Activated naive CD4-positive, alpha-beta T cell treated with anti-CD3 and anti-CD28 coated beads, Interleukin-2, amount 10 ng/mL, durations not matched to agents 7 days and 5 days (primary cell): ENCODE measurements around the gene CEMIP2.
A peak's percentile ranks its signal among the peaks of the same experiment; 100 is the strongest.
"Not testable (repeated sequence)": the region's sequence is repeated elsewhere in the genome, so short reads cannot be mapped to it uniquely, and the experiment has no call there.

Source experiments
- CTCF ChIA-PET: fragments of 350-600 bp; sonication (Branson Sonifier 250); formaldehyde crosslinking; loops from one replicate; lab custom pipeline; 2021; ENCODE audit warnings: antibody characterized with exemption; lab: Charles Lee
- DNase-seq: peaks from one replicate; pipeline ENCODE4 v3.0.0-alpha.2; 2020
- H3K27ac Mint-ChIP-seq: one replicate; pipeline ENCODE4 v1.8.0; 2021; ENCODE audit warnings: mild to moderate bottlenecking, moderate library complexity, mixed read lengths
- H3K27me3 Mint-ChIP-seq: one replicate; pipeline ENCODE4 v1.8.0; 2021; ENCODE audit warnings: mild to moderate bottlenecking, mixed read lengths
- H3K36me3 Mint-ChIP-seq: one replicate; pipeline ENCODE4 v1.8.0; 2021; ENCODE audit warnings: mixed read lengths
- H3K4me1 Mint-ChIP-seq: one replicate; pipeline ENCODE4 v1.8.0; 2021; ENCODE audit warnings: mixed read lengths
- H3K4me3 Mint-ChIP-seq: one replicate; pipeline ENCODE4 v1.8.0; 2021; ENCODE audit warnings: mild to moderate bottlenecking, moderate library complexity, mixed read lengths
- H3K9me3 Mint-ChIP-seq: one replicate; pipeline ENCODE4 v1.8.0; 2021; ENCODE audit warnings: mixed read lengths

Gene CEMIP2

GRCh38 chr9:71665247-71665646 lies 103.1 kb downstream of the CEMIP2 start:
- DNase-seq = no peak
- CTCF ChIA-PET = no interaction called here
- H3K4me1 Mint-ChIP-seq = peaks cover 8% of the 10 kb centered on the region
- H3K27ac Mint-ChIP-seq = no peak overlapping the region
- H3K36me3 Mint-ChIP-seq = no peaks in the 10 kb centered on the region
- H3K27me3 Mint-ChIP-seq = peaks cover 26% of the 10 kb centered on the region
- no peak overlapping the region for H3K4me3 Mint-ChIP-seq
- H3K9me3 Mint-ChIP-seq = no peaks in the 10 kb centered on the region

GRCh38 chr9:71664566-71664965 lies 103.7 kb downstream of the CEMIP2 start:
- Mint-ChIP-seq H3K4me1 (peaks cover 8% of the 10 kb centered on the region), H3K4me3 (no peak overlapping the region), H3K27me3 (peaks cover 23% of the 10 kb centered on the region), H3K9me3 (no peaks in the 10 kb centered on the region), H3K36me3 (no peaks in the 10 kb centered on the region), H3K27ac (no peak overlapping the region)
- DNase-seq = no peak
- CTCF ChIA-PET = no interaction called here

- no peak overlapping the region for H3K27ac Mint-ChIP-seq
- DNase-seq = no peak
- H3K4me1 Mint-ChIP-seq = peaks cover 8% of the 10 kb centered on the region
- peaks cover 19% of the 10 kb centered on the region for H3K27me3 Mint-ChIP-seq
- no peaks in the 10 kb centered on the region for H3K36me3 Mint-ChIP-seq
- CTCF ChIA-PET = no interaction called here
- H3K4me3 Mint-ChIP-seq = no peak overlapping the region
- no peaks in the 10 kb centered on the region for H3K9me3 Mint-ChIP-seq
These were observed 104.3 kb downstream of the CEMIP2 start for GRCh38 chr9:71663931-71664459.

- Mint-ChIP-seq H3K27ac (no peak overlapping the region), H3K4me1 (peaks cover 8% of the 10 kb centered on the region), H3K27me3 (peaks cover 19% of the 10 kb centered on the region), H3K9me3 (no peaks in the 10 kb centered on the region), H3K36me3 (no peaks in the 10 kb centered on the region), H3K4me3 (no peak overlapping the region)
- no peak for DNase-seq
- CTCF ChIA-PET = no interaction called here
These were observed 105.1 kb downstream of the CEMIP2 start for GRCh38 chr9:71663216-71663615.

- no peak overlapping the region for H3K4me3 Mint-ChIP-seq
- peaks cover 8% of the 10 kb centered on the region for H3K4me1 Mint-ChIP-seq
- peaks cover 19% of the 10 kb centered on the region for H3K27me3 Mint-ChIP-seq
- no peak overlapping the region for H3K27ac Mint-ChIP-seq
- peaks cover 1% of the 10 kb centered on the region for H3K9me3 Mint-ChIP-seq
- H3K36me3 Mint-ChIP-seq = no peaks in the 10 kb centered on the region
- CTCF ChIA-PET = no interaction called here
- no peak for DNase-seq
These were observed 106.2 kb downstream of the CEMIP2 start for GRCh38 chr9:71662082-71662481.

DNA sequence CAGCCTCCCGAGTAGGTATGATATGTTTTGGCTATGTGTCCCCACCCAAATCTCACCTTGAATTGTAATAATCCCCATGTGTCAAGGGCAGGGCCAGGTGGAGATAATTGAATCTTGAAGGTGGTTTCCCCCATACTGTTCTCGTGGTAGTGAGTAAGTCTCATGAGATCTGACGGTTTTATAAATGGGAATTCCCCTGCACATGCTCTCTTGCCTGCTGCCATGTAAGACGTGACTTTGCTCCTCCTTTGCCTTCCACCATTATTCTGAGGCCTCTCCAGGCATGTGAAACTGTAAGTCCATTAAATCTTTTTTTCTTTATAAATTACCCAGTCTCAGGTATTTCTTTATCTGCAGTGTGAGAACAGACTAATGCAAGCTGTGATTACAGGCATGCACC lies 111.0 kb downstream of the CEMIP2 start:
- DNase-seq, H3K9me3 Mint-ChIP-seq, H3K4me1 Mint-ChIP-seq, H3K36me3 Mint-ChIP-seq, H3K27ac Mint-ChIP-seq, H3K4me3 Mint-ChIP-seq, CTCF ChIA-PET: not testable (repeated sequence)
- peaks cover 40% of the 10 kb centered on the region for H3K27me3 Mint-ChIP-seq

DNA sequence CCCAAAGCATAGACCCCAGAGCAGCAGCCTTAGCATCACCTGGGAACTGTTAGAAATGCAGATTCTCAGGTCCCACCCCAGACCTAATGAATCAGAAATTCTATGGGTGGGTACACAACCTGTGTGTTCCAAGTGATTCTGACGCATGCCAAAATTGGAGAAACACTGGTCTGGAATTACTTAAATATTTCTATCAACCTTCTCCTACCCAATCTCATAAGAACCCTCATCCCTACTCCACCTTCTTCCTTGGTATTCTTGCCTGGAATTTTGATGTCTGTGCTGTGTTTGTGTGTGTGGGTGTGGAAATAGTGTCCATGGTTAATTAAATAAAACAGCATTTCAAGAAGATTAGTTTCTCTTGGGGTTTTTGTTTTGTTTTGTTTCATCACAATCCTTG lies 111.8 kb downstream of the CEMIP2 start:
- H3K27me3 Mint-ChIP-seq = peaks cover 40% of the 10 kb centered on the region
- CTCF ChIA-PET = no interaction called here
- H3K4me1 Mint-ChIP-seq = peaks cover 4% of the 10 kb centered on the region
- no peaks in the 10 kb centered on the region for H3K36me3 Mint-ChIP-seq
- no peak for DNase-seq
- peaks cover 1% of the 10 kb centered on the region for H3K9me3 Mint-ChIP-seq
- no peak overlapping the region for H3K27ac Mint-ChIP-seq
- no peak overlapping the region for H3K4me3 Mint-ChIP-seq

DNA sequence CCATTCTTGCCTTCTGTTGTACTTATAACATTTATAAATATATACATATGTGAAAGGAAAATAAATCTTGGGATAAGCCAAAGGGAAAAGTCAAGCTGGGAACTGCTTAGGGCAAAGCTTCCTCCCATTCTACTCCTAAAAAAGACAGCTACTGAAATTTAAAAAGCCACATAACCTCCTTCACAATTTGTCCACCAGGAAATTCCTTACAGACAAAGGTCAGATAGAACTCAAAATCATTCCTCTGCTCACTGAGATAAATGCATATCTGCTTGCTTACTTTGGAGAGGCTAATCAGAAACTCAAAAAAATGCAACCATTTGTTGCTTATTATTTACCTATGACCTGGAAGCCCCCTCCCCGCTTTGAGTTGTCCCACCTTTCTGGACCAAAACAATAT lies 112.5 kb downstream of the CEMIP2 start:
- peaks cover 33% of the 10 kb centered on the region for H3K27me3 Mint-ChIP-seq
- peaks cover 1% of the 10 kb centered on the region for H3K9me3 Mint-ChIP-seq

GRCh38 chr9:71655141-71655540 lies 113.2 kb downstream of the CEMIP2 start:
- Mint-ChIP-seq H3K27ac (no peak overlapping the region), H3K36me3 (no peaks in the 10 kb centered on the region)

More for the DNA sequence above, 112.5 kb downstream of the CEMIP2 start:
- Mint-ChIP-seq H3K4me3 (no peak overlapping the region), H3K27ac (no peak overlapping the region), H3K36me3 (no peaks in the 10 kb centered on the region), H3K4me1 (peaks cover 9% of the 10 kb centered on the region)
- no peak for DNase-seq
- CTCF ChIA-PET = no interaction called here

GRCh38 chr9:71652480-71652879 lies 115.8 kb downstream of the CEMIP2 start:
- CTCF ChIA-PET = no interaction called here
- Mint-ChIP-seq H3K27ac (no peak overlapping the region), H3K36me3 (no peaks in the 10 kb centered on the region), H3K9me3 (peaks cover 1% of the 10 kb centered on the region), H3K27me3 (peaks cover 27% of the 10 kb centered on the region), H3K4me3 (no peak overlapping the region), H3K4me1 (peaks cover 20% of the 10 kb centered on the region)
- DNase-seq = no peak

More at GRCh38 chr9:71655141-71655540, 113.2 kb downstream of the CEMIP2 start:
- Mint-ChIP-seq H3K27me3 (peaks cover 30% of the 10 kb centered on the region), H3K9me3 (peaks cover 1% of the 10 kb centered on the region), H3K4me3 (no peak overlapping the region), H3K4me1 (peaks cover 9% of the 10 kb centered on the region)
- no peak for DNase-seq
- CTCF ChIA-PET = no interaction called here

GRCh38 chr9:71648453-71648852 lies 119.9 kb downstream of the CEMIP2 start:
- H3K4me3 Mint-ChIP-seq = no peak overlapping the region
- peaks cover 1% of the 10 kb centered on the region for H3K9me3 Mint-ChIP-seq
- no peak overlapping the region for H3K27ac Mint-ChIP-seq
- H3K4me1 Mint-ChIP-seq = peaks cover 38% of the 10 kb centered on the region
- CTCF ChIA-PET = no interaction called here
- no peak for DNase-seq
- H3K36me3 Mint-ChIP-seq = peaks cover 2% of the 10 kb centered on the region
- H3K27me3 Mint-ChIP-seq = peaks cover 37% of the 10 kb centered on the region

GRCh38 chr9:71647094-71647591 lies 121.2 kb downstream of the CEMIP2 start:
- peaks cover 1% of the 10 kb centered on the region for H3K9me3 Mint-ChIP-seq
- peak overlapping the region; percentile 31 for H3K4me3 Mint-ChIP-seq
- H3K27ac Mint-ChIP-seq = no peak overlapping the region
- H3K4me1 Mint-ChIP-seq = peaks cover 35% of the 10 kb centered on the region
- CTCF ChIA-PET = interaction anchor here (0.5 to 2.0 kb wide), 8 partner anchors 10 to 392 kb away, joined by 3 to 8 read pairs (median 3); no protein-coding TSS in a partner anchor
- DNase-seq = peak; percentile 24
- peaks cover 2% of the 10 kb centered on the region for H3K36me3 Mint-ChIP-seq
- peaks cover 30% of the 10 kb centered on the region for H3K27me3 Mint-ChIP-seq

- H3K27me3 Mint-ChIP-seq = peaks cover 30% of the 10 kb centered on the region
- CTCF ChIA-PET = interaction anchor here (0.7 to 2.0 kb wide), 3 partner anchors 28 to 393 kb away, joined by 3 to 8 read pairs (median 6); no protein-coding TSS in a partner anchor
These were observed 122.2 kb downstream of the CEMIP2 start for GRCh38 chr9:71646131-71646530.

DNA sequence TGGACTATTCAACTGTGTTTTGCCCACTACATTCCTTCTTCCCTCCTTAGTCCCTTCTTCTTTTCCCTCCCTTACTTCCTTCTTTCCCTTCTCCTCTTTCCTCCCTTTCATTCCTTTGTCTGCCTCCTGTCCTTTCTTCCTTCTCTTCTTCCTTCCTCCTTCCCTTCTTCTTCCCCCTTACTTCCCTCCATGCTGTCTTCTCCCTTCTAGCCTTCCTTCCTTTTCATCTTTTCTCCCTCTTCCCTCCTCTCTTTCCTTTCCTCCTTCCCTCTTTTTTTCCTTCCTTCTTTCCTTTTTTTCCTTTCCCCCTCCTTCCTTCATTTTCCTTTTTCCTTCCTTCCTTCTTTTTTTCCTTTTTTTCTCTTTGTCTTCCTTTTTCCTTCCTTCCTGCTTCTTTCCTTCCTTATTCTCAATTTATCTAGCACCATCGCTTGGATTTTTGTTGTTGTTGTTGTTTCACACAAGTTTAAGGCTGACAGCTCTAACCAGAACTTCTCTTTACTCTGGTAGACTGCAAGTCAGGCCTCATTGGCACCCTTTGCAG lies 123.4 kb downstream of the CEMIP2 start:
- Mint-ChIP-seq H3K4me3 (no peak overlapping the region), H3K27ac (no peak overlapping the region), H3K4me1 (peaks cover 34% of the 10 kb centered on the region), H3K9me3 (peaks cover 1% of the 10 kb centered on the region), H3K36me3 (peaks cover 3% of the 10 kb centered on the region), H3K27me3 (peaks cover 30% of the 10 kb centered on the region)
- no peak for DNase-seq
- CTCF ChIA-PET = no interaction called here

More at GRCh38 chr9:71646131-71646530, 122.2 kb downstream of the CEMIP2 start:
- H3K4me1 Mint-ChIP-seq = peaks cover 31% of the 10 kb centered on the region
- no peak for DNase-seq
- H3K4me3 Mint-ChIP-seq = no peak overlapping the region
- peaks cover 2% of the 10 kb centered on the region for H3K36me3 Mint-ChIP-seq
- H3K27ac Mint-ChIP-seq = no peak overlapping the region
- peaks cover 1% of the 10 kb centered on the region for H3K9me3 Mint-ChIP-seq

DNA sequence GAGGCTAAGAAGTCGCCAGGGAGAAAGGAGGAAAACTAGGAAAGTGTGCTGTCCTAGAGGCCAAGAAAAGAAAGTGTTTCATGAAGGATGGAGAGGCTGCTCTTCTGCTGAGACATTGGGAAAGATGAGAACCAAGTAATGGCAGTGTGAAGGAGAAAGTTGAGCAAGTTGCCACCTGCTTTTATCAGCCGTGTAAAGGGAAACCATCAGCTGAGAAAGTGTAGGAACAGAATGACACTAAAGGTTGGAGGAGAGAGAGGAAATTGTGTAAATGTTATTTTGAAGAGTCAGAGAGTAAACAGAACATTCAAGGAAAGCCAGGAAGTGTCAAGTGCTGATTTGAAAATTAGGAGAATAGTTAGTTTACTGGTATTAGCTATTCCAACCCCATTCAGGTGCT lies 125.0 kb downstream of the CEMIP2 start:
- no peak overlapping the region for H3K4me3 Mint-ChIP-seq
- peaks cover 1% of the 10 kb centered on the region for H3K9me3 Mint-ChIP-seq
- CTCF ChIA-PET = no interaction called here
- H3K27me3 Mint-ChIP-seq = peaks cover 24% of the 10 kb centered on the region
- peaks cover 47% of the 10 kb centered on the region for H3K4me1 Mint-ChIP-seq
- no peak for DNase-seq
- no peak overlapping the region for H3K27ac Mint-ChIP-seq
- H3K36me3 Mint-ChIP-seq = peaks cover 3% of the 10 kb centered on the region
